ENCODE results near the gene KCNG2. TPM values are rescaled to one million over a fixed set of nuclear protein-coding genes. Genes with fewer than 3 reads are reported as not detected.

Gene KCNG2
- total RNA-seq, 1 experiment from 2014 or later, result not detected

DNA sequence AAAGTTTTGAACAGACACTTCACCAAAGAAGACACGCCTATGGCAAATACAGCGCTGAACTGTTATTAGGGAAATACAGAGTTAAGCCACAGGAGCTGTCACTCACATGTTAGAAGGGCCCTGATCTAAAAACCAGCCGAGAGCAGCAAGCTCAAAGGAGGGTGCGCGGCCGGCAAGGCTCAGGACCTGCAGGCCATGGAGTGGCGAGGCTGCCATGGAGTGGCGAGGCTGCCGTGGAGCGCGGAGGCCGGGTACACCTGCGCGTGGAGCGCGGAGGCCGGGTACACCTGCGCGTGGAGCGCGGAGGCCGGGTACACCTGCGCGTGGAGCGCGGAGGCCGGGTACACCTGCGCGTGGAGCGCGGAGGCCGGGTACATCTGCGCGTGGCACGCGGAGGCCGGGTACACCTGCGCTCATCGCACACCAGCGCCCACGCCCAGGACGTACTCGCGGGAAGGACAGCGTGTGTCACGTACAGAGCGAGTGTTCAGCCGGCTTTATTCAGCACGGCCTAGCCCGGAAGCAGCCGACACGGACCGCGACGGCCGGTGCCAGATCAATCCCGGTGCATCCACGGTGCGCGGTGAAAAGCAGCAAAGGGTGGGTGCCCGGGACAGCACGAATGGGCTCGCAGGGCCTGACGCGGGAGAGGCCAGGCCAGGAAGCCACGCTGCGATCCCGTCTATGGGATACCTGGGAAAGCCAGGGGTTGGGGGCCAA lies 84.9 kb downstream of the KCNG2 start:
- no peak overlapping the region for H2AFZ ChIP-seq
- H3F3A ChIP-seq (ENCODE audit: insufficient read depth, low read depth), result no peaks in the 10 kb centered on the region
- no peak for TF ChIP-seq EZH2 (IDR thresholded peaks at IDR 0.05; ENCODE audit: low read depth)
- TF ChIP-seq, protein P1, sequence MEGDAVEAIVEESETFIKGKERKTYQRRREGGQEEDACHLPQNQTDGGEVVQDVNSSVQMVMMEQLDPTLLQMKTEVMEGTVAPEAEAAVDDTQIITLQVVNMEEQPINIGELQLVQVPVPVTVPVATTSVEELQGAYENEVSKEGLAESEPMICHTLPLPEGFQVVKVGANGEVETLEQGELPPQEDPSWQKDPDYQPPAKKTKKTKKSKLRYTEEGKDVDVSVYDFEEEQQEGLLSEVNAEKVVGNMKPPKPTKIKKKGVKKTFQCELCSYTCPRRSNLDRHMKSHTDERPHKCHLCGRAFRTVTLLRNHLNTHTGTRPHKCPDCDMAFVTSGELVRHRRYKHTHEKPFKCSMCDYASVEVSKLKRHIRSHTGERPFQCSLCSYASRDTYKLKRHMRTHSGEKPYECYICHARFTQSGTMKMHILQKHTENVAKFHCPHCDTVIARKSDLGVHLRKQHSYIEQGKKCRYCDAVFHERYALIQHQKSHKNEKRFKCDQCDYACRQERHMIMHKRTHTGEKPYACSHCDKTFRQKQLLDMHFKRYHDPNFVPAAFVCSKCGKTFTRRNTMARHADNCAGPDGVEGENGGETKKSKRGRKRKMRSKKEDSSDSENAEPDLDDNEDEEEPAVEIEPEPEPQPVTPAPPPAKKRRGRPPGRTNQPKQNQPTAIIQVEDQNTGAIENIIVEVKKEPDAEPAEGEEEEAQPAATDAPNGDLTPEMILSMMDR (conservative IDR thresholded peaks at IDR 0.05), result no peak
- H3K4me3 ChIP-seq, result no peak overlapping the region
- H3K4me1 ChIP-seq (replicated peaks; ENCODE audit: insufficient read depth), result no peaks in the 10 kb centered on the region
- BruUV-seq (replicated peaks), result no TSS peak
- POLR2A ChIA-PET (ENCODE audit: unreplicated experiment), result no interaction called here
- no peaks in the 10 kb centered on the region for H3K9me3 ChIP-seq (ENCODE audit: insufficient read depth, low read depth)
- no peaks in the 10 kb centered on the region for H3K36me3 ChIP-seq (ENCODE audit: low read depth)
- H3K9me2 ChIP-seq (ENCODE audit: insufficient read depth), result no peaks in the 10 kb centered on the region
- no peak overlapping the region for H3K4me2 ChIP-seq
- no peaks in the 10 kb centered on the region for H3K79me2 ChIP-seq (ENCODE audit: low read depth)
- no peak overlapping the region for H3K27ac ChIP-seq
- CTCF ChIA-PET, result no interaction called here
- intact Hi-C loops (cut with micrococcal nuclease; ENCODE audit: unreplicated experiment), result no loop called here
- peaks cover 30% of the 10 kb centered on the region for H3K27me3 ChIP-seq (ENCODE audit: insufficient read depth, low read depth)
- H4K20me1 ChIP-seq (ENCODE audit: insufficient read depth), result no peaks in the 10 kb centered on the region
- DNase-seq, result no peak

DNA sequence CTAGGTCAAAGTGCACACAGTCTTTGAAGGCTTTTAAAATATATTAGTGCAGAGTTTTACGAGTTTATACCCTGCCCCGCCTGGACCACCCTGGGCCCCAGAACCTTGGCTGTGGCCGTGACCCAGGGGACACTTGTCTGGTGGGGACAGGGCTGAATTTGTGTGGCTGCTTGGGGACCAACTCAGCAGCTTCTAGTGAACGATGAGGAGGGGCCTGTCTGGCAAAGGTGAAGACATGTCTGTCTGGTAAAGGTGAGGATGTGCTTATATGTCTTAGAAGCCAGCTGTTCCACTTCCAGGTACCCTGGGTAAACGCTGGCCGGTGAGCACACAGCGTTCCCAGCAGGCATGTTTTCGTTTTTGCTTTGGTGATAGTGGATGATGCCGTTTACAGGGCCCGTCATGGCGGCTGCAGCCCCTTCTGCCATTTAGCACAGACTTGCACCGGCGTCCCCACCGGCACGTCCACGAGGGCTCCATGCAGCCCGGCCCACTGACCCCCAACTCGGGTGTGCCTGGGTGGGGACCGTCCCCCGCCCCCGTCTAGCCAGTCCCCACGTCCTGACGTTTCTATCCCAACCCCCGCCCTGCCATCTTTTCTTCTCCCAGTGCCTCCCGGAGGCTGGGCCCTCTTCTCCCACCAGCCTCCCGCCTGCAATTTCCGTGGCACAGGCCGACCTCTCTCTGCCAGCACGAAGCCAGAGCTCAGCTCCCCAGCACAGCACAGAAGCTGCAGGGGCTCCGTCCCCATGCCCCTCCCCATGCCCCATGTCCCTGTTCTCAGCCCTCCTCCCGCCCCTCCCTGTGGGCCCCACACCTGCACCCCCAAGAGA lies 85.9 kb downstream of the KCNG2 start:
- no peak overlapping the region for H3K4me3 ChIP-seq
- H3F3A ChIP-seq (ENCODE audit: insufficient read depth, low read depth), result no peaks in the 10 kb centered on the region
- no TSS peak for BruUV-seq (replicated peaks)
- peaks cover 30% of the 10 kb centered on the region for H3K27me3 ChIP-seq (ENCODE audit: insufficient read depth, low read depth)
- intact Hi-C loops (cut with micrococcal nuclease; ENCODE audit: unreplicated experiment), result no loop called here
- H3K27ac ChIP-seq, result no peak overlapping the region
- no peaks in the 10 kb centered on the region for H3K9me2 ChIP-seq (ENCODE audit: insufficient read depth)
- H4K20me1 ChIP-seq (ENCODE audit: insufficient read depth), result no peaks in the 10 kb centered on the region
- H3K36me3 ChIP-seq (ENCODE audit: low read depth), result no peaks in the 10 kb centered on the region
- H3K4me1 ChIP-seq (replicated peaks; ENCODE audit: insufficient read depth), result no peaks in the 10 kb centered on the region
- no peaks in the 10 kb centered on the region for H3K9me3 ChIP-seq (ENCODE audit: insufficient read depth, low read depth)
- no peak overlapping the region for H2AFZ ChIP-seq
- DNase-seq, result no peak
- TF ChIP-seq, protein P1 (conservative IDR thresholded peaks at IDR 0.05), result no peak
- CTCF ChIA-PET, result no interaction called here
- POLR2A ChIA-PET (ENCODE audit: unreplicated experiment), result no interaction called here
- H3K4me2 ChIP-seq, result no peak overlapping the region
- no peaks in the 10 kb centered on the region for H3K79me2 ChIP-seq (ENCODE audit: low read depth)

DNA sequence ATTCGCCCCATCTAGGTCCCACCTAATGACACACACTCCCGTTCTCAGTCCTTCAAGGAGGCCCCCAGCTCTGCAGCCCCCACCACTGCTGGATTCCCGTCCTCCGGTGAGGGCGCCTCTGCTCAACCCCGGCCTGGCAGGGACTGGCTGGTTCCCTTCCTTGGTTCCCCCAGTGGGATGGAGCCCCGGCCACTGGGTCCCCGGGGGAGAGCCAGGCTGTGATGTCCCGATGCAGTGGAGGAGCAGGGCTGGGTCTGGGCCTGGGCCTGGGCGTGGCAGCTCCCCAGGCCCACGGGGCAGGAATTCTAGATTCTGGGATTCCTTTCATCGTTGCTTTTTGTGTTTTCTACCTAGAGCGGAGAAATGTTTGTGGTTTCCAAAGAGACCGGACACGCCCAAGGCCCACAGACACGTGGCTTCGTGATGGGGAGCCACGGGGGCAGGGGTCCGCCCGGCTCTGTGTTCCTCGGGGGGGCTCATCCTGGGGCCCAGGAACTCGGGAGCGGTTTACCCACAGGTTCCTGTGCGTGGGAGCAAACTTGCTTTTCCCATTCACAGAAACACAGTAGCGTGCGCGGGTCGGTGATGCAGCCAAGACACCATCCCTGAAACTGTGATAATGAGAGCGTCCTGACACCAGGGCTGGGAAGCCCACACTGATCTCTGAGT lies 86.7 kb downstream of the KCNG2 start:
- no peaks in the 10 kb centered on the region for H3K4me1 ChIP-seq (replicated peaks; ENCODE audit: insufficient read depth)
- POLR2A ChIA-PET (ENCODE audit: unreplicated experiment), result no interaction called here
- H3K36me3 ChIP-seq (ENCODE audit: low read depth), result no peaks in the 10 kb centered on the region
- H4K20me1 ChIP-seq (ENCODE audit: insufficient read depth), result no peaks in the 10 kb centered on the region
- no peak for TF ChIP-seq EZH2 (IDR thresholded peaks at IDR 0.05; ENCODE audit: low read depth)
- TF ChIP-seq, protein P1 (conservative IDR thresholded peaks at IDR 0.05), result no peak
- intact Hi-C loops (cut with micrococcal nuclease; ENCODE audit: unreplicated experiment), result no loop called here
- no peak overlapping the region for H3K27ac ChIP-seq
- H3F3A ChIP-seq (ENCODE audit: insufficient read depth, low read depth), result no peaks in the 10 kb centered on the region
- no peak overlapping the region for H3K4me2 ChIP-seq
- CTCF ChIA-PET, result no interaction called here
- no peaks in the 10 kb centered on the region; the same call in 1 of the 2 replicates for H3K9me3 ChIP-seq (ENCODE audit: insufficient read depth, low read depth)
- H3K9me2 ChIP-seq (ENCODE audit: insufficient read depth), result no peaks in the 10 kb centered on the region
- no TSS peak for BruUV-seq (replicated peaks)
- no peak overlapping the region for H2AFZ ChIP-seq
- H3K79me2 ChIP-seq (ENCODE audit: low read depth), result no peaks in the 10 kb centered on the region
- H3K27me3 ChIP-seq (ENCODE audit: insufficient read depth, low read depth), result peaks cover 36% of the 10 kb centered on the region
- H3K4me3 ChIP-seq, result no peak overlapping the region
- no peak for DNase-seq
